SK-N-SH (cell line): ENCODE measurements around the gene TEKTIP1.

Experiments
- EP300 ChIP-seq, 2 experiments: IDR thresholded peaks; 2 replicates each; pipeline versions ENCODE4 v1.4.0 to v1.6.1; 2012; ENCODE audit warnings: borderline replicate concordance in 1 of 2, low read depth in 1 of 2, low read length in 1 of 2
- EZH2phosphoT487 ChIP-seq: fragments of 200-600 bp; sonication (generic); IDR thresholded peaks from 2 replicates; pipeline ENCODE4 v1.6.1; 2017; ENCODE audit warnings: low read depth, mixed run types, mild to moderate bottlenecking, antibody characterized with exemption, moderate library complexity, borderline replicate concordance
- JUND ChIP-seq: IDR thresholded peaks from 2 replicates; pipeline ENCODE4 v1.4.0; 2012
- PBX3 ChIP-seq: IDR thresholded peaks from 2 replicates; pipeline ENCODE4; 2012
- SMC3 ChIP-seq: IDR thresholded peaks from 2 replicates; pipeline ENCODE4 v1.6.1; 2012; ENCODE audit warnings: low read depth, low read length, improper control_type of control experiment
- YY1 ChIP-seq: IDR thresholded peaks from 2 replicates; pipeline ENCODE4 v1.4.0; 2012; ENCODE audit warnings: low read depth, mild to moderate bottlenecking
- TF ChIP-seq, protein P1 (sequence below): fragments of 200-600 bp; sonication (generic); IDR thresholded peaks from 2 replicates; pipeline ENCODE4 v1.6.1; 2017; ENCODE audit warnings: antibody characterized with exemption, mild to moderate bottlenecking, moderate library complexity

GRCh38 chr19:3551792-3552095 is 12.8 kb downstream of the TEKTIP1 start:
- TF ChIP-seq PBX3: no peak
- no peak for TF ChIP-seq JUND
- TF ChIP-seq, protein P1, sequence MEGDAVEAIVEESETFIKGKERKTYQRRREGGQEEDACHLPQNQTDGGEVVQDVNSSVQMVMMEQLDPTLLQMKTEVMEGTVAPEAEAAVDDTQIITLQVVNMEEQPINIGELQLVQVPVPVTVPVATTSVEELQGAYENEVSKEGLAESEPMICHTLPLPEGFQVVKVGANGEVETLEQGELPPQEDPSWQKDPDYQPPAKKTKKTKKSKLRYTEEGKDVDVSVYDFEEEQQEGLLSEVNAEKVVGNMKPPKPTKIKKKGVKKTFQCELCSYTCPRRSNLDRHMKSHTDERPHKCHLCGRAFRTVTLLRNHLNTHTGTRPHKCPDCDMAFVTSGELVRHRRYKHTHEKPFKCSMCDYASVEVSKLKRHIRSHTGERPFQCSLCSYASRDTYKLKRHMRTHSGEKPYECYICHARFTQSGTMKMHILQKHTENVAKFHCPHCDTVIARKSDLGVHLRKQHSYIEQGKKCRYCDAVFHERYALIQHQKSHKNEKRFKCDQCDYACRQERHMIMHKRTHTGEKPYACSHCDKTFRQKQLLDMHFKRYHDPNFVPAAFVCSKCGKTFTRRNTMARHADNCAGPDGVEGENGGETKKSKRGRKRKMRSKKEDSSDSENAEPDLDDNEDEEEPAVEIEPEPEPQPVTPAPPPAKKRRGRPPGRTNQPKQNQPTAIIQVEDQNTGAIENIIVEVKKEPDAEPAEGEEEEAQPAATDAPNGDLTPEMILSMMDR: no peak
- no peak for TF ChIP-seq EP300 (IDR thresholded peaks at IDR 0.05; ENCODE audit: borderline replicate concordance in 1 of 2, low read depth in 1 of 2, low read length in 1 of 2)
- TF ChIP-seq SMC3: no peak
- TF ChIP-seq YY1: no peak
- TF ChIP-seq EZH2phosphoT487: no peak
